SK-N-SH treated with all-trans-retinoic acid at 6 μM for 48 hours (cell line): ENCODE measurements around the gene ZSWIM7.

Experiments used
- ATAC-seq: fragments of 200-7000 bp; cut with Tn5 transposase; 3 replicates; pipeline ENCODE4 v1.9.1; 2020; ENCODE audit warnings: mild to moderate bottlenecking, moderate library complexity
- ARNTL ChIP-seq: fragments of 450-650 bp; formaldehyde crosslinking; IDR thresholded peaks from 2 replicates; pipeline ENCODE4 v1.5.0; 2020; ENCODE audit warnings: low read depth, mild to moderate bottlenecking, moderate library complexity, borderline replicate concordance
- BACH2 ChIP-seq: fragments of 250-450 bp; sonication (Bioruptor Pico); IDR thresholded peaks from 2 replicates; pipeline ENCODE4 v1.9.0; 2021; ENCODE audit warnings: mild to moderate bottlenecking, borderline replicate concordance
- CREB5 ChIP-seq: fragments of 250-450 bp; sonication (Bioruptor Pico); IDR thresholded peaks from 2 replicates; pipeline ENCODE4 v1.5.1; 2020; ENCODE audit warnings: low read depth, mild to moderate bottlenecking, moderate library complexity
- CSDC2 ChIP-seq: fragments of 250-450 bp; sonication (Bioruptor Pico); IDR thresholded peaks from 2 replicates; pipeline ENCODE4 v1.5.0; 2020; ENCODE audit warnings: mild to moderate bottlenecking, moderate library complexity
- CSRNP3 ChIP-seq: fragments of 250-450 bp; sonication (Bioruptor Pico); IDR thresholded peaks from 2 replicates; pipeline ENCODE4 v1.5.1; 2021; ENCODE audit warnings: mild to moderate bottlenecking, moderate library complexity
- GLIS3 ChIP-seq: fragments of 250-450 bp; sonication (Bioruptor Pico); IDR thresholded peaks from 2 replicates; pipeline ENCODE4 v1.5.0; 2020; ENCODE audit warnings: mild to moderate bottlenecking, moderate library complexity
- ISL1 ChIP-seq: fragments of 250-450 bp; sonication (Bioruptor Pico); IDR thresholded peaks from 2 replicates; pipeline ENCODE4 v2.1.2; 2022; ENCODE audit warnings: mild to moderate bottlenecking, moderate library complexity
- OSR1 ChIP-seq: fragments of 250-450 bp; sonication (Bioruptor Pico); IDR thresholded peaks from 2 replicates; pipeline ENCODE4 v1.8.0; 2022; ENCODE audit warnings: moderate library complexity, mild to moderate bottlenecking, inconsistent platforms
- PATZ1 ChIP-seq: fragments of 250-450 bp; sonication (Bioruptor Pico); IDR thresholded peaks from 2 replicates; pipeline ENCODE4 v1.8.0; 2020; ENCODE audit warnings: mild to moderate bottlenecking, moderate library complexity, borderline replicate concordance
- POU6F1 ChIP-seq: fragments of 250-450 bp; sonication (Bioruptor Pico); IDR thresholded peaks from 2 replicates; pipeline ENCODE4 v1.8.0; 2021; ENCODE audit warnings: low read depth, mild to moderate bottlenecking, moderate library complexity, borderline replicate concordance
- PPARA ChIP-seq: fragments of 250-450 bp; sonication (Bioruptor Pico); IDR thresholded peaks from 2 replicates; pipeline ENCODE4 v1.5.0; 2020; ENCODE audit warnings: mild to moderate bottlenecking, borderline replicate concordance
- SNAI2 ChIP-seq: fragments of 250-450 bp; sonication (Bioruptor Pico); IDR thresholded peaks from 2 replicates; pipeline ENCODE4 v1.5.0; 2020; ENCODE audit warnings: mild to moderate bottlenecking, moderate library complexity
- TCF4 ChIP-seq: fragments of 250-450 bp; sonication (Bioruptor Pico); IDR thresholded peaks from 2 replicates; pipeline ENCODE4 v1.8.0; 2021; ENCODE audit warnings: mild to moderate bottlenecking, moderate library complexity, borderline replicate concordance
- TSHZ2 ChIP-seq: fragments of 250-450 bp; sonication (Bioruptor Pico); IDR thresholded peaks from 2 replicates; pipeline ENCODE4 v1.5.0; 2020; ENCODE audit warnings: mild to moderate bottlenecking, moderate library complexity
- ZC3H10 ChIP-seq: fragments of 250-450 bp; sonication (Bioruptor Pico); IDR thresholded peaks from 2 replicates; pipeline ENCODE4 v1.5.1; 2021; ENCODE audit warnings: mild to moderate bottlenecking, moderate library complexity
- ZFP3 ChIP-seq: fragments of 250-450 bp; sonication (Bioruptor Pico); IDR thresholded peaks from 2 replicates; pipeline ENCODE4 v1.5.0; 2020; ENCODE audit warnings: mild to moderate bottlenecking, moderate library complexity
- ZFP30 ChIP-seq: fragments of 450-650 bp; formaldehyde crosslinking; IDR thresholded peaks from 2 replicates; pipeline ENCODE4 v1.5.0; 2022; ENCODE audit warnings: mild to moderate bottlenecking, moderate library complexity
- ZNF565 ChIP-seq: fragments of 450-650 bp; formaldehyde crosslinking; conservative IDR thresholded peaks from 2 replicates; pipeline ENCODE4 v1.5.0; 2020; ENCODE audit warnings: low read depth, mild to moderate bottlenecking, moderate library complexity
- ZNF70 ChIP-seq: fragments of 450-650 bp; formaldehyde crosslinking; IDR thresholded peaks from 2 replicates; pipeline ENCODE4 v1.5.0; 2020; ENCODE audit warnings: mild to moderate bottlenecking, moderate library complexity
- ZNF8 ChIP-seq: fragments of 450-650 bp; formaldehyde crosslinking; IDR thresholded peaks from 2 replicates; pipeline ENCODE4 v1.5.0; 2020; ENCODE audit warnings: mild to moderate bottlenecking, moderate library complexity

ZSWIM7 gene

GRCh38 chr17:15929941-15930340, 69.6 kb downstream of the ZSWIM7 start:
- no peak for TF ChIP-seq ZNF70 (CRISPR knock-in tag)
- TF ChIP-seq ISL1 (CRISPR knock-in tag), result no peak
- TF ChIP-seq ZFP3 (CRISPR knock-in tag), result no peak
- TF ChIP-seq BACH2 (CRISPR knock-in tag), result no peak
- no peak for TF ChIP-seq ZNF565 (CRISPR knock-in tag)
- TF ChIP-seq TCF4, result no peak
- no peak for TF ChIP-seq SNAI2 (CRISPR knock-in tag)
- TF ChIP-seq ZNF8 (CRISPR knock-in tag), result no peak
- no peak for TF ChIP-seq GLIS3 (CRISPR knock-in tag)
- no peak for TF ChIP-seq ZC3H10
- TF ChIP-seq CSDC2 (CRISPR knock-in tag), result no peak
- TF ChIP-seq POU6F1, result no peak
- no peak for TF ChIP-seq ZFP30 (CRISPR knock-in tag)
- TF ChIP-seq CREB5 (CRISPR knock-in tag), result no peak
- TF ChIP-seq ARNTL (CRISPR knock-in tag), result no peak
- no peak for TF ChIP-seq PATZ1
- no peak for TF ChIP-seq CSRNP3 (CRISPR knock-in tag)
- no peak for TF ChIP-seq TSHZ2 (CRISPR knock-in tag)
- no peak for TF ChIP-seq OSR1 (CRISPR knock-in tag)
- no peak for TF ChIP-seq PPARA
- no peak for ATAC-seq

GRCh38 chr17:15928286-15928785, 71.2 kb downstream of the ZSWIM7 start:
- ATAC-seq, result no peak
- TF ChIP-seq ZNF565 (CRISPR knock-in tag), result no peak
